HG03457 (cell line): ENCODE measurements around the gene MRPL40.

Experiments used
- ATAC-seq: cut with Tn5 transposase; IDR thresholded peaks from one replicate; pipeline ENCODE4 v1.9.1; 2021; ENCODE audit warnings: moderate number of reproducible peaks; ENCODE audit not compliant: unreplicated experiment

MRPL40 gene

DNA sequence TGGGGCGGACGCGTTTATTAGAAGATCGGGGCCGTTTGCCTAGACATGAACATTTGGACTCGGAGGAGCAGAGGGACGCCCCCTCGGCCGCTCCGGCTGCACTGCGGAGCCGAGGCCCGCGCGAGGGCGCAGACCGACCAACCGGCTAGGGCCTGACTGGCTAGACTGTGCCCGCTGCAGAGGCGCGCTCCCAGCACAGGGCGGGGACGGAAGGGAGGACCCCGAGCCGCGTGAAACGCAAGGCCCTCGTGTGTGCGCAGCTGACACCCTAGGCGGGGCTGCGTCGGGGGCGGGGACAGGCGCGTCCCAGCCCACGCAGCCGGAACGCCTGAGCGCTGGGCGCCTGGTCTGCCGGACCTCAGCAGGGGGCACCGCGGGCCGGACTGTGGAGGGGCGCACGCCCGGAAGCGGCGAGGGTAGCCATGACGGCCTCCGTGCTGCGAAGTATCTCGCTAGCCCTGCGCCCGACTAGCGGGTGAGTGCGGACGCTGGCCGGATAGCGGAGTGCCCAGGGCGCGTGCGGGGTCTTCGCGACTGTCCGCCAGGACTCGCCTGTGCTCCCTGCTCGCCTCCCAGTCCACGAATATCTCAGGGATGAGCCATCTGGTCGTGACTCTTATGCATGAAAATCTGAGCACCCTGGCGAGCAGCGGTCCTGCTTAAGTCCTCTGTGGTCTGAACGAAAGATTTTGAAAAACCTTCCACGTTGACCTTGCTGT is at the start of gene MRPL40:
Gene MRPL40 (plus strand): TSS at position 413 of the 719 bp plus-strand sequence. CDS start 10 bp downstream, at position 423.
- ATAC-seq, result peak; percentile 60

DNA sequence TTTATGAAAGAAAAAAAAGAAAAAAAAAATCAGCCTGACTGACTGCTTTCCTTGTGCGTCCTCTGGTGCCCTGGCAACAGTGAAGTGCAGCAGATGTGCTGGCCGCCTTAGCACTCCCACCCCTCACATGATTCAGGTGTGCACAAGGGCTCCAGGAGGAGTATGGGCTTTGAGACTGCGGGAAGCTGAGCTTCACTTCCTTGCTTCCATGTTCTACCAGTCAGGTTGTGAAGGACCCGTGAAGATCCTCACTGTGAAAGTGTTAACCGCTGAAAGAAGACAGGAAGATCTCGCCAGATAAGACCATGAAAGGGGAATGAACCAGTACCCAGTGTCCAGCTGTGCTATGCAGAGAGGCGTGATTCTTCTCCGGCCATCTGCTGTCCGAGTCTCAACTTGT is 49.1 kb upstream of the MRPL40 start:
- no peak for ATAC-seq

DNA sequence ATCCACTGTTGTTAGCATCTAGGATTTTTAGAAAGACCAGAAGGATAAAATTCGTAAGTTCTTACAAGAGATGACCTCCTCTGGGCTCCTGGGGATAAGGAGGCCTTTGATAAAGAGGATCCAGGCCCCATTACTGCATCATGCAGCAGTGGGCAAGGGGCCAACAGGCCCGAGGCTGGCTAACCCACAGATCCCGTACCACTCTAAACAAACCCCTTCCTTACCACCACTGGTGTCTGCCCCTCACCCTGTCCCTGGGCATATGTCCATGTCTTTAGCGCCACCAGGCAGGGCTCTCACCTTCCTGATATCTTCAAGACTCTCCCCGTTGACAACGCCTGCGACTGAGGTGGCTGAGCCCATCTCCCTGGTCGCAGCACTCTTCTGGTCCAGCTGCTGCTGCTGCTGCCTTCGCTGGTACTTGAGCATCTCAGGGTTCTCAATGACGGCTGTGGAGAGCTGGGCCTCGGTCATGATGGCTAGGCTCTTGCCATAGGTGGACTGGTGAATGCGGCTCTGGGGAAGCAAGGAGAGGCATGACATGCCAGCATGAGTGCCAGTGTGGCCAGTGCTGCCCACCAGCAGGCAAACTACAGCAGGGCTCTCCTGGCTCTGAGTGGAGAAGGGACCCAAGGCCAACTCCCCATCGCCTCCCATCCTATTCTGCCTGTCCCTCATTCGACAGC is 47.0 kb upstream of the MRPL40 start:
- ATAC-seq, result no peak

DNA sequence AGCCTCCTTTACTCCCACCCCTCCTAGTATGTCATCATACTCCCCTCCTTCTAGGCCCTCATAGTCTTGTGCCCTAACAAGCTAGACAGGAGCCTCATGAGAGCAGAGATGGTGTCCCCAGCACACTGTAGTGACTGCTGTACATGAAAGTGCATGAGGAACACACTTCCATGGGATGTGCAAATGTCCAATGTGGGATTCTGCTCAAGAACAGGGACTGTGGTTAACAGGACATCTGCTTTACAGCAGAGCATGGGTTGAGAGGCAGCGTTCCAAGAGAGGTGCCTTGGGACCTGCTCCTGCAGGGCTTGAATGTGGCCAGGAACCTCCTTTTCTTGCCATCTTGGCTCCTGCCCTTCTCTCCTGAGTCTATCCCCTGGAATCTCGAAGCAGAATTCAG is 46.1 kb upstream of the MRPL40 start:
- ATAC-seq, result no peak

DNA sequence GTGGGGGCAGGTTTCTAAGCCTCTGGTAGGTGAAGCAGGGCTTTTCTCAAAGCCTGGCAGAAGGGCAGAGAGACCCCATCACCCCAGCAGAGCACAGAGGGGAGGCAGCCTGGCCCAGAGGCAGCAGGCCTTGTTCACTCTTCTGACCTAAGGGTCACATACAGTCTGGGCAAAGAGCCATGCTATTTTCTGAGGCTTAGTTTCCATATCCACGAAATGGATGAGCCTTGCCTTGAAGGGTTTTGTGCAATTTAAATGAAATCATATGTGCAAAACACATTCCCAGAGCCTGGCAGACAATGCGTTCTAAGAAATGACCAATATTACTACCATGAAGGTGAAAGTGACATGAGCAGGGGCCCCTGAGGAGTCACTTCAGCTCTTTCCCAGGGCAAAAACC is 45.3 kb upstream of the MRPL40 start:
- no peak for ATAC-seq

DNA sequence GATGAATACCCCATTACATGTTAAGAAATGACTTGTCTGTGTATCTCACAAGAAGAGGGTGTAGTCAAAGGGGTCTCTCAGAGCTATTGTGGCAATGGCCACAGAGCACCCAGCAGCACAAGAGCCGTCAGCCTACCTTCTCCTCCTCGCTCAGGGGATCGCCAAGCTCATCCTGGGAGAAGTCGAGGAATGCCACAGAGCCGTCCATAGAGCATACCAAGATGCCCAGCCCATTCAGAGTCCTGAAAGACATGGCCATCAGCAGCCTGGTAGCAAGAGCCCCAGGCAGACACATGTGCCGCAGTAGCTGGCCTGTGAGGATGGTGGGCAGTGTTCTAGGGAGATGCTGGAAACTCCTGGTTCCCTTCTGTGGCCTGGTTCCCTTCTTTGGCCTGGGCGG is 44.8 kb upstream of the MRPL40 start:
- no peak for ATAC-seq

DNA sequence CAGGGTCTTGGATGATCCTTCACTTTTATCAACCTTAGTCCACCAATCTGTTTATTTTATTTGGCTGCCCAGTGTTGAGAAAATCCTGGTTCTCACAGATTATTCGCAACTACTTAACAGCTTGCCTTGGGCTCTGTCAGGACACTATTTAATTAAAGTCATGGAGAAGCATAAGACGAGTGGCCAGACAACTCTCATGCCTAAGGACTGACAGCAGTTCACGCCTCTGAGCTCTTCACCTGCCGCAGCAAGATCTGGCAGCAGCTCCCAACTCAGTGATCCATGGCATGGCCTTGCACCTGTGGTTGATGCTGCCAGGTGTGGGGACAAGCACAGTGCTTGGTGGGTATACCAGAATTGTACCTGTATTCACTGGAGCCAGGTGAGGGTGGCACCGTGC is 38.6 kb upstream of the MRPL40 start:
- ATAC-seq, result no peak

DNA sequence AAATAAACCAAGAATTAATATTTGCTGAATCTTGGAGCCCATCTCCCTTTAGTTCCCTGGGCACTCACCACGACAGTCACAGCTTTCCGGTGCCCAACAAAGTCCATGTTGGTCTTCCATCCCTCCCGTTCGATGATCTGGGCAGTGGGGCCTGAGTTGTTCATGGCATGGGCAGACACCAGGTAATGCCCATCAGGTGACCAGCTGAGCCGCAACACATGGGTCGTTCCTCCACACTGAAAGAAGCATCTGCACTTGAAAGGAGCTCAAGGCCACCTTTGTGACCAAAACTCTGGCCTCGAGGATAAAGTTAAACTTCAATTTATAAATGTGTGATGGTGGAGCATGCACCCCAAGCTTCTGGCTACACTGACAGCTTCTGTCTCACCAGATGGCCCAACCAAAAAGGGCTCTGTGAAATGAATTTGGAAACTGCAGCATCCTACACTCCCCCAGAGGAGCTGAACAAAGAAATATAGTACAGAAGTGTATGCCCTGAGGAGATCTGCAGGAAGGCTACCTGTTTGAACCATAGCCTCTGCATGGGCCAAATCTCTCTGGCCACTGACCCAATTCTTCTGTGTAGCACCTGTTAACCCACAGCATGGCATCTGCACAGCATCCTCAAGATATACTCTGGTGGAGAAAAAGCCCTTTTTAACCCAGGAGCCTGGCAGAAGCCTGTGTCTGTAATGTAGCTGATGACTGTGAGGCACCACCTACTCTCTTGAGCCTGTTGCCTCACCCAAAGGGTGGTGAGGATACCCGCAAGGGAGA is 37.9 kb upstream of the MRPL40 start:
- ATAC-seq, result no peak

DNA sequence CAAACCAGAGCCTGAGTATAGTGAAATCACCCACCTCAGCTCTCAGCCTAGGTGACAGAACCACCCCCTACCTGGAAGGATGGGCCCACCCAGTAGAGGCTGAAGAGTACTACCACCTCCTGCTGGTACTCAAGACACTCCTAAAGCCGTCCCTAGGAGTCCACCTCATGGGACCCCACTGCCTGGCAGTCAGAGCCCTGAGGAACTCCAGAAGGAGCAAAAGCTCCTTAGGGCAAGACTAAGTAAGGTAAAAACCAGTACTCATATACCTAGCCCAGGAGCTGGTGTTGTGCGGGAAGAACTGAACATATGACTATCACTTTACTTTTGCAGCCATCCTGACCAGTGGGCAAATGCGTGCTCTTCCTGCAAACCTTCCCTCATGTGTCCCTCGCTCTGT is 37.1 kb upstream of the MRPL40 start:
- no peak for ATAC-seq

DNA sequence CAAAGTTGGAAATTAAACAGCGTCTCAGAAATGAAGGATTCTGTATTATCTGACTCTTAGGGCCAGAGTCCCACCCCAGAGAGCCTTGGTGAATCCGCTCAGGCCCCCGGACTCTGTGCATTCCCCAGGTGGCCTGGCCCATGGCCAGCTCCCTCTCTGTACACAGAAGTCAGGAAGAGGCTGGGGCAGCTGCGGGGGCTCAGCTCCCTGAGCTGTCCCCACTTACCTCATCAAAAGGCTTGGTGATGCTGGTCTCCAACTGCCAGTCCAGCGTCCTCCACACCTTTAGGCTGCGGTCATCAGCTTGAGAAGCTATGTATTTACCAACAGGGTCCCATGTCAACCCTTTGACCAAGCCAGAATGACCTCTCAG is 35.8 kb upstream of the MRPL40 start:
- no peak for ATAC-seq

DNA sequence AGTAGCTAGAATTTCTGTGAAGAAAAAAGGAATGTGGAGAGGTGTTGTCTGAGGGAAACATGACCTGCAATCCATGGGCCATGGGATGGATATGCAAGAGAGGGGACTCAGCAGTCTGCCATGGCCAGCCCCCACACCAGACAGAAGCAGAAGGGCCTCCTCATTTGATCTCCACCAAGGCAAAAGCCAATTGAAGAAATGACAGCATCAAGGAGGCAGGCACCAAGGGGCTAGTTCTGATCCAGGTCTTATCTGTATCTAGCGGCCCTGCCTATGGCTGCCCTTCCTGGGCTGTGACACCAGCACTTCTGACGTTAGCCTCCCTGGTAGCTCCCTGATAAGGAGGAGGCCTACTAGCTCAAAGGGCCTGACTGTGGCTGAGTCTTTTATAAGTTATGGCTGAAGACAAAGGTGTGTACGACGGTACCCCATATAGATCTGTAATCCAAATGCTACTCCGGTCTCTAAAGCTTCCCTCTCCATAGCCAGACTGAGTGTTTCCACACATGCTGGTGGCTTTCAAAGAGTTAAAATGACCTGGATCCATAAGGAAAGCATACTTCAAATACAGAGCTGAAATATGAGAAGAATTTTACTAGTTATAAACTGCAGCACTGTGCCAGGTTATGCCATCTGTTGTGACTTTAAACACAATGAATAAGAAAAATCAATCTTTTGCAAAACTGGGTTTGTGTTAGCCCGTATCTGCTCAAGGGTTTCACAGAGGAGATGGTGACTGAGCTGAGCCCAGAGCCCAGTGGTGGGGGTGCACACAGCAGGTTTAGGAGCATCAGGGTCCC is 35.2 kb upstream of the MRPL40 start:
- no peak for ATAC-seq

DNA sequence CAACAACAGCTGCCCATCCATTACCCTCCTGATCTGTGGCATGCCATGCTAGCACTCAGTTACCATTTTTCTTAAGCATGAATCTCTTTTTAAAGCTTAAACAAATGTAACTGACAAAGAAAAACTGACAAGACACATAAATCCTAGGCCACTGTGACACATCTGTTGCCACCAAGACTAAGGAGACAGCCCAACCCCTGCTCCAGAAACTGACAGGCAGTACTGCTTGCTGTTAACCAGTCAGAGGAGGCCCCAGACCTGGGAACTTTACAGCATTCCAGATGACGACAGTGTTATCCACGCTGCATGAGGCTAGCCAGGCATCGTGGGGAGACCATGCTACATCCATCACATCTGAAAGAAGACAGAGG is 34.6 kb upstream of the MRPL40 start:
- no peak for ATAC-seq

DNA sequence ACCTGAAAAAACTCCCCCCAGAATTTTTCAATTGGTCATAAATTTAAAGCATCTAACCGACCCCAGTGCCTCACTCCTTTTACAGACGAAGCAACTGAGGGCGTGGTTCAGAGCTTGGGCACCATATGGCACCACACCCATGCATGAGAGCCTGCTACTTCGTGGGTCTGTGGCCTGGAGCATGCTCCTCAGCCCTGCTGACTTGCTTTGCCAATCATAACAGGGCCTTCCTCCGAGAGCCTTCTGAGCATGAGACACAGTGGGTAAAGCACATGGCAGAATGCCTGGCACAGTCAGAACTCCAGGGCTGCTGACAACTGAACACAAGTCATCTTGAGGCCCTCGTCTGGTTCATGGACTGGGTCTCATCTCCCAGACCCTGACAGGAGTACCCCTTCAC is 34.1 kb upstream of the MRPL40 start:
- no peak for ATAC-seq

DNA sequence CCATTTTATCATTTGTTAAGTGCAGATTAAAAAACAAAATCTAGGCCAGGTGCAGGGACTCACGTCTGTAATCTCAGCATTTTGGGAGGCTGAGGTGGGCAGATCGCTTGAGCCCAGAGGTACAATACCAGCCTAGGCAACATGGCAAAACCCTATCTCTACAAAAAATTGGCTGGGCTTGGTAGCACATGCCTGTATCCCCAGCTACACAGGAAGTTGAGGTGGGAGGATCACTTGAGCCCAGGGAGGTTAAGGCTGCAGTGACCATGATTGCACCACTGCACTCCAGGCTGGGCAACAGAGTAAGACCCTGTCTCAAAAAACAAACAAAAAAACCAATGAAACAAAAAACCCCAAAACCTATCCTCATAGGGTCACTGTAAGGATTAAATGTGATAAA is 33.7 kb upstream of the MRPL40 start:
- ATAC-seq, result no peak

DNA sequence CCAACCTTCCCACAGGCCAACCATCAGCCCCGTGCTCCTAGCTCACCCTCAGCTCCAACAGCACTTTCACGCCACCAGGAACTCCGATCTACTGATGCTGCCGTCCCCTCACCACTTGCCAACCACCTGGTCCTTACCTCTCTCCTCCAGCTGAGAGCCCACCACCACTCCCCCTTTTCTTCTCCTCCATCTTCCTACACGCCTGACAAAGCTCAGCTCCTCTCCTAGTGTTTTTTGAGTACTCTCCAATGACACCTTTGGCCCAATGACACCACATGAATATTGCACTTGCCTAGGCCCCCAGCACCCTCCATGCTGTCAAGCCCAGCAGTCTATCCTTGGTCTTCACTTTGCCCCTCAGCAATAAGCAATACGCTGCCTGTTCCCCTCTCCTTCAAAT is 31.5 kb upstream of the MRPL40 start:
- no peak for ATAC-seq

DNA sequence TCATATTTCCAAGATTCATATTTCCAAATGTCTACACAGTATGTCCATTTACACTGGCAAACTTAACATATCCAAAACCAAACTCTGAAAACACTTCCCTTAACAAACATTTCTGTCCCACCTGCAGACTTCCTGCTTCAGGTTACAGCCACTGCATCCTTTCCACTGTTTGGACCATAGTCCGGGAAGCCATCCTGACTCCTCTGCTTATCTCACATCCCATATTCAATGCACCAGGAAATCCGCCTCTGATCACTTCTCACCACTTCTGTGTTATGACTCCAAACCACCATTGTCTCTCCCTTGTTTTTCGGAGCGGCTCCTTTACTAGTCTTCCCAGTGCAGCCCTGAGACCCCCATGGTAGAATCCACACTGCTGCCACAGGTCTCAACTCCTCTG is 30.9 kb upstream of the MRPL40 start:
- ATAC-seq, result no peak

DNA sequence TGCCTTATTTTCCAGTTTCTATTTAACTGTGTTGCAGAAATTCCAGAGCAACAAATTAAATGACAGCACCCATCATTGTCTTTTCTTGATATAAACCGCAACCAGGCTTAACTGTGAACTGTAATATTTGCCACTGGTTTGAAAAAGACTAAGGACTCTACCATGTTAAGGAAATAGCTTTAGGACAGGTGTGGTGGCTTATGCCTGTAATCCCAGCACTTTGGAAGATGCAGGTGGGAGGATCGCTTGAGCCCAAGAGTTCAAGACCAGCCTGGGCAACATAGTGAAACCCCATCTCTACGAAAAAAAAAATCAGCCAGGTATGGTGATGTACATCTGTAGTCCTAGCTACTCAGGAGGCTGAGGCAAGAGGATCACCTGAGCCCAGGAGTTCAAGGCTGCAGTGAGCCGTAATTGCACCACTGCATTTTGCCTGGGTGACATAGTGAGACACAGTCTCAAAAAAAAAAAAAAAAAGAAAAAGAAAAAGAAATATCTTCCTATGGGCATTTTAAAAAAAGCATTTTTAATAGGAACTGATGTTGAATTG is 29.6 kb upstream of the MRPL40 start:
- ATAC-seq, result no peak

DNA sequence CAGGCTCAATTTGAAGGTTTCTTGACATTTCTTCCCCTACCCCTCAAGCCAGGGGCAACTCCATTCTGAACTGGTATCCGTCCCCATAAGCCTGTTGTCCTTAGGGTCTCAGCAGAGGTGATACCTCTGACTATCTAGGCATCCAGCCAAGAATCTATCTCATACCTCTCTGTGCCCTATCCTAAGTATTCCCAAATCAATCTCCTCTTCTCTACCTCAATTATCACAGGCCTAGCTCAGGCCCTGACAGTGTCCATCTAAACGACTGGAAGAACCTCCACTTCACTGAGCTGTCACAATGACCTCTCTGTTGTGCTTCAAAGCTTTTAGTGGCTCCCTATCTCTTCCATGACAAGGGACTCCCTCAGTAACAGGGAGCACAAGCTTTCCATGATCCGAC is 27.7 kb upstream of the MRPL40 start:
- ATAC-seq, result no peak

DNA sequence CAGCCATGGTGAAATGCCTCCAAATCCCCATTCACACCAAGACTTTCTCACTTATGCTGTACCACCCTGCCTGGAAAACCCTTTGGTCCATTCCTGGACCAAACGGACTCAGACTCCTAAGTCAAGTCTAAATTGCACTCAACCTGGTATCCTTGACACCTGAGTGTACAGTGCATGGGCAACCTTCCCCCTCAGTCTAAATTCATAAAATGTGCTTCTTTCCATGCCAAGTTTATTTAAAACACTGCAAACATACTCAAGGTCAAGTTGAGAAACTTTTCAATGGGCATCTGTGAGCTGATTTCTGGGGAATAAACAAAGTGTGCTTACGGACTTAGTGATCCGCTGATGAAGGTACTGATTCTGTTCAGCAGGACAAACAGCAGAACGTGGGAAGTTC is 27.2 kb upstream of the MRPL40 start:
- no peak for ATAC-seq

DNA sequence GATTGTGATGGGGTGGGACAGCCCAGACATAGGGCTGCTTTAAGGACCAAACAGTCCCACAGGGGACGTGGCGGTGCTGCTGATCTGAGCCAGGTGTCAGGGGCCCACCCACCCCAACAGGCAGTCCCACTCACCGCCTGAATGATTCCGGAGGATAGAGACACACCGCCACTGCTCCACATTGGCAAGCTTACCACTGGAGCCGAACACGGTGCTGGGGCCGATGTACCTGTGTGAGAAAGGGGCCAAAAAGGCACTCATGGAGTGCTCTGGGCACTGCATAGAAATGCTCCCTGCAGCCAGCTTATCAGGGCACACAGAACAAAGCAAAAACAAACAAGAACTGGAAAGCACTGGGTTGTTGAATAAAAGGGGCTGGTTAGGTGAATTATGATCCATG is 26.7 kb upstream of the MRPL40 start:
- ATAC-seq, result no peak

DNA sequence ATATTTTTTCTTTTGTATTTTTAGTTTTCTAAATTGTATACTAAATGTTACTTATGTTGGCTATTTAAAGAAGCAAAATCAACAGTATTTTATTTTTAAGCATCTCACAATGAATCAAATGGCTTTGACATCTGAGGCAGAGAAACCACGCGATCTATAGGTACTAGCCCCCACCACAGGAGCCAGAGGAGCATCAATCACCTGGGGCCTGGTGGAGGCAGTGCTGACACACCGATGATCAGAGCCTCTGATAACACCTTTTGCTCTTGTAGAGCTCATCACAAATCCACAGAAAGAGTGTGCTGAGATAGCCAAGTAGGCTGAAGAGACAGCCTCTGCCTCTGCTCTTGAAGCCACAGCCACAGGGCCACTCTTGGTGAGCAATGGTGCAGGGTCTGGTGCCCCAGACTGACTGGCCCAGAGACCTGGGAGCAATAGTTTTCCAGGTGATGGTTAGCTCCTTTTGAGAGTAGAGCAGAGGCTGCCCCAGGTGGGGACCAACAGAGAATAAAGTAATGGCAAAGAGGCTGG is 26.0 kb upstream of the MRPL40 start:
- ATAC-seq, result no peak
